NCI-H2171 (cell line): ENCODE data around the gene ERLIN1.

Experiments used
- DNase-seq: peaks from one replicate; lab custom pipeline; 2025; lab: John Stamatoyannopoulos, UW

The ERLIN1 gene

DNA sequence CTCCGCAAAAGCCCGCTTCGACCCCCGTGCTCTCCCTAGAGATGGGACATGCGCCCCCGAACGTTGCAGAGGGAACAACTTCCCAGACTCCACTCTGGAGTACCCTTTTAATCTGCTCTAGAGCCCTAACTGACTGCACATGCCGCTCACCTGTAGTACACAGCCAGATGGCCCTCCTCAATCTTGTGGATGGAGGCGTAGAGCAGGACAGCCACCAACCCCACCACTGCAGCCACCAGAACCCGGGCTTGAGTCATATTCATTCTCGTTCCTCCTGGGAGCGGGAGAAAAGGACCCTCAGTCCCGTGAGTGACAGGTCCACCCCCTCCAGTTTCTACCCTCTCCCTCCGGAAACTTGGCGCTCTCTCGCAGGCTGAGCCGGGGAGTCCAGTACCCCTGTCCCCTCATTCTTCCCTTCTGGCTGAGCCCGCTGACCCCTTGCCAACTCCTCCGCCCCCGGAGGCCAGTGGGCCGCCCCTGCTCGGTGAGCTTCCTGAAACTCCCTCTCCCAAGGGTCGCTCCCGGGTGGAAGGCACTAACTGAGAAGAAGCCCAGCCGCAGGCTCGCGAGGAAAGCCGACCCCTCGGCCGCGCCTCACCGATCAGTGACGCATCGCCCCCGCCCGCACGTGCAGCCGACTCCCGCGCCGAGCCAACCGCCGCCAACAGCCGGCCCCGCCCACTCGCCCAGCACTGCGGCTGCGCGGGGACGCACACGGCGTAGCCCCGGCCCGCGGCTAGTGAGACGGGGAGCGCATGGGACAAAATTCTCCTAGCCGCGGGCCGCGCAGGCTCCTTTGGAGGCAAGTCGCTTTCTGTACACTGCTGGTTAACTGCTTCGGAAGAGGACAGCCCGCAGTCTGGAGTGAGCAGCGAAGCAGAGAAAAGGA is at the start of gene ERLIN1:
Gene ERLIN1, minus strand, starts transcription at position 666 of the 889 bp plus-strand sequence. Its CDS starts 403 bp downstream, at position 263.
- DNase-seq: peak; percentile 79

DNA sequence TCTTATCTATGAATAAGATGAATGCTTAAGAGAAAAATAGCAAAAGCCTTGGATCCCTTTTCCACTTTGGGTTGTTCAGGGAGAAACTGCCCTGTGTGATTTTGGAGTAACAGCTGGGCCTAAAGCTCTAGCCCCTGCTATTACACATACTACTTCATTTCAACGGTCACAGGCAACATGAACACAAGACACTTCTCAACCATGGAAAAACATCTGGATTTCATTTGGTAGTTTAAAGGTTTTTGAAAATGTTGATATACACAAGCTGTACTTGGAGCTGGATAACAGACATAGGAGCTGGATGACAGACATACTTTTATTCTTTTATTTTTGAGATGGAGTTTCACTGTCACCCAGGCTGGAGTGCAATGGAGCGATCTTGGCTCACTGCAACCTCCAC is 46.3 kb upstream of the ERLIN1 start:
- DNase-seq: no peak

DNA sequence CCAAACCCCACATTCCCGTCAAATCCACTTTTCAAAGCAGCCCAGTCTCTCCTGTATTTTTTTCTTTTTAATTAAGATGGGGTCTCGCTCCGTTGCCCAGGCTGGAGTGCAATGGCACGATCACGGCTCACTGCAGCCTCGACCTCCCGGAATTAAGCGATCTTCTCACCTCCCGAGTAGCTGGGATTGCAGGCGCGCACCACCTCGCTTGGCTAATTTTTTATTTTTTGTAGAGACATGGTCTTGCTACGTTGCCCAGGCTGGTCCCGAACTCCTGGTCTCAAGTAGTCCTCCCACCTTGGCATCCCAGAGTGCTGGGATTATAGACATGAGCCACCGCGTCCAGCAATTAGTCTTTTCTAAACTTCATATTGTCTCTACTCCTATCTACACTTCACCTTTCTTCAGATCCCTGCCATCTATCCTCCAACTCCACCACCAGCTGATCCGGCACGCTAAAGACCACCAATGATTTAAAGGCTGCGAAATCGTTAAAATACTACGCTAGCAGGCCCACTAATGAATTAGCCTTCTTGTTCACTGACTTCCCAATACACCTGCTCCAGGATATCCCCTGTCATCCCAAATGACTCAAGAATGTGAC is 44.1 kb upstream of the ERLIN1 start:
- no peak for DNase-seq

DNA sequence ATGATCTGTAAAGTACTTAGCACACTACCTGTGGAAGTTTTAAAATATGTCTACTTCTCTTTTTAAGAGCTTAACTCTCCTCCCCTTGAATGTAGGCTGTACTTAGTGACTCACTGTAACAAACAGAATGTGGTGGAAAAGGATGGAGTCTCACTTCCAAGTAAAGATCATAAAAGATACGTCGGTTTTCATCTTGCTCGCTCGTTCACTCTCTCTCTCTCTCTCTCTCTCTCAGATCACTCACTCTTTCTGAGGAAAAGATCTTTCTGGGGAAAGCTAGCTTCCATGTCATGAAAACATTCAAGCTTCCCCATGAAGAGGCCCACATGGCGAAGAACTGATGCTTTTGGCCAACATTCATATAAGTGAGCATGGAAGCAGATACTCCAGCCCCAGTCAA is 38.0 kb upstream of the ERLIN1 start:
- DNase-seq: no peak

DNA sequence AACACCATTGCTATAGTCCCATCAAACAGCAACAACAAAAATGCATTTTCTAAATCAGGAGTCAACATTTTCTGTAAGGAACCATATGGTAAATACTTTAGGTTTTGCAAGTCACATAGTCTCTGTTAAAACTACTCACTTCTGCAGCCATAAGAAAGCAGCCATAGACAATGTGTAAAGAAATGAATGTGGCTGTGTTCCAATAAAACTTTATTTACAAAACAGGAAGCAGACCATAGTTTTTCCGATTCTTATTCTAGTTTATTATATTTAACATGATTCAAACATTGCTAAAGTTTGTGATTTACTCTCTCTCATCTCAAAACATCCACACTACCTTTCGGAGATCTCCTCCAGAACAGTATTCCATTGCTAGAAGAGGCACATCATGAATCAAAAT is 36.7 kb upstream of the ERLIN1 start:
- DNase-seq: no peak

DNA sequence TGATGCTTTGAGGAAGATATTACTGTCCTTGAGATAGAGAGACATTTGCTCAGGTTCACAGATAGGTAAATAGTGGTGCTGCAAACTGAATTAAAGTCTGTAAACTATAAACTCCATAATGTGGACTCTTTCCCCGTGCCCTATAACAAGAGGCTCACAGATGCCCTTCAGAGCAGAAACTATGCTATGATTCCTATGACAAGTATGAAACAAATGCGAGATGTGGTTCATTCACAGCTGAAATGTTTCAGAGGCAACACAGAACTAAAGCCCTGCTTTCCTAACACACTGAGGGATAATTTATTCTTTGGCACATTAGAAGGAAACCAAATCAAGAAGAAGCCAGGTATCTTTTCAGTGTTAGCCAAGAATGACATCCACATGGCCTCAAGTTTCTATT is 30.2 kb upstream of the ERLIN1 start:
- DNase-seq: no peak

DNA sequence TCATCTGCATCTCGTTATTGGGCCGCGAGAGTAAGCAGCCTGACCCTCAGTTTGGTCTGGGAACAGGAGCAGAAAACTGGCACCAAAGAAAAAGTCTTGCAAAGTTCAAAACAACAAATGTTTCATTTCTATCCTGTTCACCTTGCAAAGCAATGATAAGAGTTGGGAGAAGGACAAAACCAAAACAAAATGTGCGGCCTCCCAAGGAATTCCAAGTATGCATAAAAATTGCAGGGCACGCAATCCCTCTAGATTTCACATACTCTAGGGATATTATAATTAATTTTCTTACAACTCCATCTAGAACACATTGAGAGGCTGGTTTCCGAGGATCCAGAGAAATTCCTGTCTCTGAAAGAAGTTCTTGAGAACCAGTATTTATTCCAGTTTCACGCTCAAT is 23.5 kb upstream of the ERLIN1 start:
- DNase-seq: no peak

DNA sequence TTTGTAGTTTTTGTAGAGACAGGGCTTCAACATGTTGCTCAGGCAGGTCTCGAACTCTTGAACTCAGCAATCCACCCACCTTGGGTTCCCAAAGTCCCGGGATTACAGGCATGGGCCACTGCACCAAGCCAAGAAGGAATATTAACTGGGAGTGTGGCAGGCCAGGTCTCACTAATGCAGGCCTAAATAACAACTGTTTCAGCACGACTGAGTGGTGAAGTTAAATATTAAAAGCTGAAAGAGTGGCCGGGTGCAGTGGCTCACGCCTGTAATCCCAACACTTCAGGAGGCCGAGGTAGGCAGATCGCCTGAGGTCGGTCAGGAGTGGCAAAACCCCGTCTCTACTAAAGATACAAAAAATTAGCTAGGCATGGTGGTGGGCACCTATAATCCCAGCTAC is 22.4 kb upstream of the ERLIN1 start:
- DNase-seq: no peak

DNA sequence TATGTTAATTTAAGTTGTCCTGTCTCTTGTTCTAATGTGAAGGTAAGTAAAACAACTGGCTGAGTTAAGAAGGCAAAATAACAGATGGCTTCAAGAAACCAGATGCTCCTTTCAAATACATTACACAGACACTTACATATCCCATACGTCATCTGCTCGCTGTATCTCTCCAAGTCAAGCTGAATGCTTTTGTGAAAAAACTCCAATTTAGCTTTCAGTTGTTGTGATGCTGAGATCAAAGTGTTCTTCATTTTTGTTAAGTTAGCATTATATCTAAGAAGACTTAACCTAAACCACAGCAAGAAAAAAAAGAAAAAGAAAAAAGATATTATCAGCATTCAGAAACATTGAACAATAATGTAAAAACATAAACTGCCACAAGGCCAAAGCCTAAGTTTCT is 18.5 kb upstream of the ERLIN1 start:
- peak; percentile 10 for DNase-seq

DNA sequence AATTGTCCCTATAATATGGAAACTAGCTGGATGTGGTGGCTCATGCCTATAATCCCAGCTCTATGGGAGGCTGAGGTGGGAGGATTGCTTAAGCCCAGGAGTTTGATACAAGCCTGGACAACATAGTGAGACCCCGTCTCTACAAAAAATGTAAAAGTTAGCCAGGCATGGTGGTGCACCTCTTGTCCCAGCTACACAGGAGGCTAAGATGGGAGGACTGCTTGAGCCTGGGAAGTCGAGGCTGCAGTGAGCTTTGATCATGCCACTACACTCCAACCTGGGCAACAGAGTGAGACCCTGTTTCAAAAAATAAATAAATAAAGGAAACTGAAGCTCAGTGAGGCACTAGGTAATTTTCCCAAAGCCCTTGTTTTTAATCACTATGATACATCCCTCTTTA is 15.7 kb upstream of the ERLIN1 start:
- no peak for DNase-seq

DNA sequence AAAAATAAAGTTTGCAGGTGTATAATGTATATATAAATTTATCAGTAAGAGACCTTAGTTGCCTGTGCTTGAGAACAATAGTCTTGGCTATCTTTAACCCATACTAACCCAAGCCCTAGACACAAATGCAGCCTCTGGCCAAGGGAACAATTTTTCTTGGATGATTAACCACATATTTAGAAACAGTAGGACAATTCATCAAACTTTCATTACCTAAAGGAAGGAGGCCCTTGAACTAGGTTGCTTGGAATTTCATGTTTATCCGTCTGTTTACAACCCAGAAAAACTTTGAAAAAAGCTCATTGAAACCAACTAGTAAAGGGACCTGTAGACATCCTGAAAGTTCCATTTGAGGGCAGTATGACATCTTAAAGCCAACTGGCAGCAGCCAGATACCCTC is 8.9 kb upstream of the ERLIN1 start:
- DNase-seq: no peak

DNA sequence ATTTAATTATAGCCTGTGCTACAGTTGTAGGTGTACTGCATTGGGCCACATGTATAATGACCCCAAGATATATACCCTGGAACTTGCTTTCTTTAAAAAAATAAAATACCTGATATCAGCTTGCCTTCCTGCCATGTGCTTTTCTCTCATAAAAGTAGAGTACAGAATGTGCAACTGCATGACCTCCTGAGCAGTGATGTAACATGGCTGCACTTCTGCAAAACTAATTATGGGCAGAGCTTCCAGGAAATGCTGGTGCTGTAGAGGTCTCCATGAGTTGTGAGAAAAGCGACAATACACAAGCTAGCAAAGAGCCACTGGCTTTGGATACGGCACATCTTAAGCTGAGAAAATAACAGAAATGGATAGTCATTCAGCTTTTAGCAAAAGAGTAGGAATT is 6.5 kb upstream of the ERLIN1 start:
- no peak for DNase-seq

DNA sequence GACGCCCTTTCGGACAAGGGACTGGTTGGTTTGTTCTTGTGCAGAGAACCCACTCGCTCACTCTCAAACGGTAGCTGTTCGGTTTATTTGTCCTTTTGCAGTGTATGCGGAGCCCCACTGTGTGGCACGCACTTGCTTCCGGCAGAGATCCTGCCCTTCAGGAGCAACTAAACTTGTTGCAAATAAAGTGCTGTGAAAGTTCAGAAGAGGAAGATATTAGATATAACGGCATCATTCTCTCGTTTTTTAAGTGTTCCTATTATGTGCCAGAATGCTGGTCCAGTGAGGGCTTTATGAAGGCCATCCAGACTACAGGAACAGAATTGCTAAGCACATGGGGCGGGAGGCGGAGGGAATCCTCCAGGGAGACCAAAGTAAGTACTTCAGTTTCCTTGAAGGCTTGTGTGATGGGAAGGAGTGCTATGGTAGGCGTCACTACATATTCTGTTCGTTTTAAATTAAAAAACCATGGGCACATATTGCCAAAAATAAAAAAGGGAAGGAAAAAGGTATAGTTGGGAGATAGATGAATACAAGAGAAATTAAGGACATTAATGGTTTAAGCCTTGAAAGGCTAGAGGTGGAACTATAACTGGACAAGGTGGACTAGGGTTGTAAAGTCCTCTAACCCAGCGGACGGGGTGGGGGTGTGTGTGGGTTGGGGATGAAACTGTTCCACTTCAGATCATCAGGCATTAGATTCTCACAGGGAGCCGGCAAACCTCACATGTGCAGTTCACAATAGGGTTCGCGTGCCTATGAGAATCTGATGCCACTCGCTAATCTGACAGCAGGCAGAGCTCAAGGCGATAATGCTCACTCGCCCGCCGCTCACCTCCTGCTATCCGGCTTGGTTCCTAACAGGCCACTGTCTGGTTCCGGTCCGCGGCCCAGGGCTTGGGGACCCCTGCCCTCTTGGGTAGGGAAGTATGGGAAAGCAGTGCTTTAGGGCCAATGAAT is 704 bp upstream of the ERLIN1 start:
- peak; percentile 36 for DNase-seq

DNA sequence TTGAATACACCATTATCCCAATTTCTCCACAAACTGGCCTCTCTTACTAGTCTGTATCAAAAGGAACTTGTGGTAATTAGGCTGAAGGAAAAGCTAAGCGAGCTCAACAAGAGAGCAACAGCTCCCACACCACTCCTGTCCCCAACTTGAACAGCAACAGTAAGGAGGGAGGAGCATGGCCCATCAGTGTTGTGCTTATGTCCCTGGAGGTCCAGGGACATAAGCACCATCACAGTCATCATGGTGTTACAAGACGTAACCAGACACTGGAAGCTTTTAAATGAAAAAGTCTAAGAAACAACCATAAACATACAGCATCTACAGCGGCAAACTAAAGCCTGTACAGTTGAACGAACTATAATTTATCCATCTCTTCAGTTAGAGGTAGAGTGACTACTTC is 989 bp downstream of the ERLIN1 start:
- peak; percentile 4 for DNase-seq

DNA sequence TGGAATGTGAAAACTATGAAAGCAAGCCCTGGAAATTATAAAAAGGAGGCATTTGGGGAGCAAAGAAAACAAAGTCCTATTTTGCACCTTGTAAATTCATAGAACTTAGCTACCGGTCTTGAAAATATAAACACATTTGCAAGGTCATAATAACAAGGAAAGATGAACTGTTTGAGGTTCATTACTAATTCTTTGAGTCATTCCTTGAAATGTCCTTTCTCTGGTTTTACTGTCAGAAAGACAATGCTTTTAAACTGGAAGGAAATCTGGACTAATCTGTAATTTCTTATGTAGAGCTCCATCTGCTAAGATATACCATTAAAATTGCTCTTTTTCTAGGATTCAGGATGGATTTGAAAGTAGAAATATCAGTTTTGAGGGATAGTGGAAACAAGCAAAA is 1.4 kb downstream of the ERLIN1 start:
- DNase-seq: no peak

DNA sequence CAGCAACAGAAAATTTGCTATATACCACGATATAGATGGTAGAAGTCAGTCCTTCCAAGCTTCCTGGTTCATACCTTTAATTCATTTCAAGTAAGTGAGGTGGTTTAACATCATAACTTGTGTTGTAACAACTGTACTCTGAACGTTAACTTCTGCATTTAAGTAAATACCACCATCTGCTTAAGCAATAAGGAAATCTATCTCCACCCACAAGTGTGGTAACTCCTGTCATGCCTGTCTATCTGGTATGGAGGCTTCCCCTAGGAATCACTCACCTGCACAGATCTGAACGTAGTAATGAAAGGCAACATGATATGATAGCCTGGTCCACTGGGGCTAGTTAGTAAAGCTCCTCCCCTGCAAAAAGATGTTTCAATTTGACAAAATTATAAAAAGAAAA is 2.3 kb downstream of the ERLIN1 start:
- peak; percentile 1 for DNase-seq

DNA sequence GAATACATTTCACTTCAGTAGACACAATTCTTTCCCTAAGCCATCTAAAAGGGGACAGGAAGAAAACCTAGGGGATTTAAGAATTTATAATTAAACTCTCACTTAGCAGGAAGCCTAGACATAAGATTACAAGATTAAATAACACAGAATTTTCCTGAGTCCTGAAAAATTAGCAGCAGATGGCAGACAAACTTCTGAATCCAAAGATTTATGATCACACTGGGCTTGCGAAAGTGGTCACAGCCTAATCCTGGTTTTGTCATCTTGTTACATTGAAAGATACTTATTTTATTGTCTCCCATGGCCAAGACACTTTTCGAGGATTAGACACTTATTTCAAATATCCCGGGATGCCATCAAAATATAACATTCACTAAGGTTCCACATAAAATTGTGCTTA is 2.9 kb downstream of the ERLIN1 start:
- no peak for DNase-seq

DNA sequence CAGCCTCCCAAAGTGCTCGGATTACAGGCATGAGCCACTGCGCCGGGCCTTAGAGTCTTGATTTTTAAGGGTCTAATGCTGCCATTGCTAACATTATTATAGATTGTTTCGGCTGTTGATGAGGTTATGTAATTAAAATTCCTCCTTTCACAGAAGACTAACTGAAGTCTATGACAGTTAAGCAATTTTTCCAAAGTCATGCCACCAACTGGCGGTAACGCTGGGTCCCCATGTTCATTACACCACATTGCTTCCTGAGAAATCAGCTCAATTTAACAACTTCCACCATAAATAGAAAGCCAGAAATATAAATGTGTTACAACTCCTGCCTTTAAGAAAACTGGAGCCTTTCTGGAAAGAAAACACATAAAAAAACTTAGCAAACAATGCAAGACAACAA is 3.5 kb downstream of the ERLIN1 start:
- DNase-seq: no peak

DNA sequence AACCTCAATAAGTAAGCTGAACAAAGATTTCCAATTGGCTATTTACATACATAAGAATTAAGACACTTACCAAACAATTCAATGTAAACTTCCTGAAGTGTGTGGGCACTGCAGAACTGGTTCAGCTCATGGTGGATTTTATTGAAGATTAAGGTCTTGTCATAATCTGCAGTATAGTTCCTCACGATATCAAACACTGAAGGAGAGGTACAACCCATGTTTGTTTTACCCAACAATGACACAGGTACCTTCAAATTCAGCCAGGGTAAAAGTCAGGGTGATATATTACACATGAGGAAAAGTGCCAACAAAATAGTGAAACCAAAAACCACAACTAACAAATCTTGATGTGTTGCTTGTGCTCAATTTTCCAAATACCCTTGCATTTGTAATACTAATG is 10.0 kb downstream of the ERLIN1 start:
- DNase-seq: no peak

DNA sequence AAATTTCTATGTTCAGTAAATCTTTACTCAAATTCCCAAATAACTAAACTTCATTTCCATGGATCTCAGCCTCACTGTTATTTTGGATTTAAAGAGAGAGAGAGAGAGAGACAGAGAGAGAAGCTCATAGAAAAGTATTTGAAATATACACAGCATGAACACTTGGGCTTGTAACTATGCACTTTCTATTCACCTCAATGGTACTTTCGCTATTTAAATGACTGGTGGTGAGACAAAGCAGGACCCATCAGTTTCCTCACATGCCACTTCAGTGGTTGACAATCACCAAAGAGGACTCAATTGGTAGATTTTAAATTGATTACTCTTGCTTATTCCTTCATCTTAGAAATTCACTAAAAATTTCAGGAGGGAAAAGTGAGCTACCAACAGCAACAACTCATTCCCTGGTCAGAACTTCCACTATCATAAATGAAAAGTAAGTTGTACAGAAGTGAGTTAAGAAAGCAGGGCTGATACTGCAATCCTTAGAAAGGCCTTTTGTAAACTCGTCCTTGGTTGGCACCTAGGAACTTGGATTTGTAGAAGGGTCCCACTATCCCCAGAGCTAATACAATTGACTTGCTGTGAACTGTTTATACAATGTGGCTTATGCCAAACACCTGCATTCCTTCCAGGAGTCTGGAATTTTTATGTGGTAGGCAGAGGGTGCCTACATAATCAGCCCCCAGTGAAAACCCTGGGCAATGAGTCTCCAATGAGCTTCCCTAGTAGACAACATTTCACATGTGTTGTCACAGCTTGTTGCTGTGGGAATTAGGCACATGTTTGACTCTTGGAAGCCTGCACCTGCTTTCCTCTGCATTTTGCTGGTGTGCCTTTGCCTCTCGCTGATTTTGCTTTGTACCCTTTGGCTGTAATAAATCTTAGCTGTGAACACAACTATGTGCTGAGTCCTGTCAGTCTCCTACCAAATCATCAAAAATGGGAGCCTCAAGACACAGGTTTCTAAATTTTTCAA is 10.8 kb downstream of the ERLIN1 start:
- DNase-seq: no peak

DNA sequence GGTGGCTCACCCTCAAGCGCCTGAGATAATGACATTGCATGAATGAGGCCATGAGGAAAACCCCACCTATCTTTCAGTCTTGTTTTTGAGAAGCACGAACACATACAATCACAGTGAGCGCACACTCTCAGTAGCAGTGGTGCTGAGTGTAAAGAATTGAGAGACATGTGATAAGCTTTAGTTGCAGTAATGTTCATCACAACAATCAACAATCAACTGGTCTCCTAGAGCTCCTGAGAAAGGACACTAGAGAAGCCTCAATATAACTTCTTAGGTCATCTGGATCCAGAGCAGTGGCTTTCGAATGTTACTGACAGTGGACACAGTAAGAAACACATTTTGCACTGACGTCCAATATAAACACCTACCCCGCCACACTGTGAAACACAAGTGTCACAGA is 12.8 kb downstream of the ERLIN1 start:
- DNase-seq: no peak
